HG03159 (cell line): ENCODE results near the gene TNIK.

ENCODE experiments used
- ATAC-seq: cut with Tn5 transposase; IDR thresholded peaks from one replicate; pipeline ENCODE4 v1.9.1; 2021; ENCODE audit warnings: mild to moderate bottlenecking, moderate library complexity; ENCODE audit not compliant: unreplicated experiment

The TNIK gene

DNA sequence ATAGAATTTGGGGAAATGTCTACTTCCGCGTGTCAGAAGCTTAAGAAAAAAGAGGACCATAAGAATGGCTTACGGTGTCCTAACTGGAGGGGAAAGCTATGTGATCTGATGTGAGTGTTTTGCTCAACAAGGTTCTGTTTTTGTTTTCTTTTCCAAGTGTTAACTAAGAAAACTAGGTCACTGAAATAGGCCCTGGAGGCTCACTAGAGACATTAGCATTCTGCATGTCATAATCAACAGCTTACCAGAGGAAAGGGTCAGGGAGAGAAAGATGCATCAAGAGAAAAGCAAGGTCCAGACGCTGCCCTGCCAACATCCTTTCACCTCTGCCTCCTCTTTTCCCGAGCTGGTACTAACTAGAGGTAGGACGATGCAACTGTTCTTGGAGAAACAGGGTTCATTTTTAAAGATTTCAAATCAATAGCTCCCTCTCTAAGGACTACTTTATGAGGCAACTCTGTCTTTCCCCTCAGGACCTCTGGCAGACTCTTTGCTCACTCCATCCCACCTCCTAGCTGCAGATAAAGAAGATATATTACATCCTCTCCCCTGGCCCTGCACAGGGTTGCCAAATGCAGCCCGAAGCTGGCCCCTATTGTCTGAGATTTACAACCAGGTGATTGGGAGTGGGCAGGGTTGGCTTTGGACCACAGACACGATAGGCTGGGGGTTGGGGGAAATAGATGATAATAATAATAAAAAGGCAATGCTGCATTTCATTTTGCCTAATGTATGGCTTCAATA lies 223.8 kb downstream of the TNIK start:
- no peak for ATAC-seq

DNA sequence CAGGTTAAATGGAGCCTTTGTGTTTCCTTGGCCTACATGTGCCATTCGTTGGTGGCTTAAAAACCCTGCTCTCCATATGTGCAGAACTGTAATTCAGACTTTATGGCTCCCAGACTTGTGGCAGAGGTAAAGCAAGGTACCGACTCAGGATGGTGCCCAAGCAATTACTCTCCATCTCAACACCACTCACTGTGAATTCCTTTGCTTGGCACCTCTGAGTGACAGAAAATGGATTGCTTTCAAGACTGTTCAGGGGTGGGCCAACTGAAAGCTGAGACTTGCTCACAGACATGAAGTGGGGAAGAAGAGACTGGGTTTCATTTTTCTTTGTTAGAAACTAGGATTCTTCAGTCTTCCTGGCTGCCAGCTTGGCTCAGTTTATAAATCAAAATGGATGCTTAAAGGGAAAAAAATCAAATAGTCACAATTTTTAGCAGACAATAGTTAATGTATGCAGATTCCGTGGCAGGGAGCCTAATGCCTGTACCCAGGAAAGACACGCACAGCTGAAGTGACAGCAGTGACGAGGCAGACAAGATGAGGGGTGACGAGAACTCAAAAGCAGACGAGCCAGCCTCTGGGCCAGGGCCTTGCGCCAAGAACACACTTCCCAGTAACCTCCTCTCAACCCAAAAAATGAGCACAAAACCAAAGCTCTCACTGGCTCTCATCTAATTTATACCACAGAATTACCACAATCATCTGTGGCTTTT lies 225.8 kb downstream of the TNIK start:
- no peak for ATAC-seq

- no peak for ATAC-seq
Measured at GRCh38 chr3:171231361-171231760, 228.8 kb downstream of the TNIK start.

- ATAC-seq, result no peak
Measured at GRCh38 chr3:171230865-171231264, 229.3 kb downstream of the TNIK start.

GRCh38 chr3:171229173-171229572 lies 231.0 kb downstream of the TNIK start:
- ATAC-seq, result no peak

DNA sequence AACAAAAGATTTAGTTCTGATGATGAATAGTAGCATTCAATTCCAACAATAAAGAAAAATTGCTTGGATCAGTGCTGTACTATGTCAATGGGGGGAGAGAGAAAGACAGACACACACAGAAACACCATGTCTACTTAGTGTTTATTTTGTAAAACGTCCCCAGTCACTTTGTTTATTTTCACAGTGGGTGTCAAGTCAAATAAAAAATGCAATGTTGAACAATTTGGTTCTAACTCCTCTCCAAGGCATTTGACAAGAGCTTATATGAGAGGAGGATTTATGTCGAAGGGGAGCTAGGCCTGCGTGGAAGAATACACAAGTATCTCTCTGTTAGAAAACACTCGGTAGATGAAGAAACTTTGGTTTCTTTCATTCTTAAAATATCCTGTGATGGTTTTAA lies 232.0 kb downstream of the TNIK start:
- ATAC-seq, result no peak

DNA sequence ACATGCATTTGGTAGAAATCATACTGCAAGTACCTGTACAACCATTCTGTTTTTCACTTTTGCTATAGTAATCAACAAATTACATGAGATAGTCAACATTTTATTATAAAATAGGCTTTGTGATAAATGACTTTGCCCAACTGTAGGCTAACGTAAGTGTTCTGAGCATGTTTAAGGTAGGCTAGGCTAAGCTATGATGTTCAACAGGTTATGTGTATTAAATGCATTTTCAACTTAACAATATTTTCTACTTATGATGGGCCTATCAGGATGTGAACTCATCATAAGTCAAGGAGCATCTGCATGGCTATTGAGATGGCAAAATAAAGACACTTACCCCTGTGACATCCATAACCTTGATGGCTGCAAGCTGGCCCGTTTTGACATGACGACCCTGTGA lies 232.4 kb downstream of the TNIK start:
- ATAC-seq, result no peak

DNA sequence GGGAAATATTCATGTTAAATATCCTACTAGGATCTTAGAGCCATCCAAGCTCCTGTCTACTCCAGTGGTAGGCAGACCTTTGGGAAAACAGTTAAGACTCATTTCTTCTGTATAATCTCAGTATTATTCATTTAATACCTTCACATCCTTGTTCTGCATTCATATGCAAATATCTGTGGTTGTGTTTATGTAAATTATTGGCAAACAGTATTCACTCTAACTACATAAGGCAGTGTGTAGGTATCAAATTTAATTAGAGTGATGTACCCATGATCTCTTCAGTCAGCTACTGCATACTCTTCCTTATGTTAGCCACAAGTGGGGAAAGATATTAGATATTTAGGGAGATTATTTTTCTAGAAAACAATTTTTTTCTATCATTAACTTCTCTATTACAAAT lies 232.8 kb downstream of the TNIK start:
- no peak for ATAC-seq

- no peak for ATAC-seq
Measured at GRCh38 chr3:171226794-171227193, 233.4 kb downstream of the TNIK start.

GRCh38 chr3:171225708-171226107 lies 234.5 kb downstream of the TNIK start:
- ATAC-seq, result no peak

DNA sequence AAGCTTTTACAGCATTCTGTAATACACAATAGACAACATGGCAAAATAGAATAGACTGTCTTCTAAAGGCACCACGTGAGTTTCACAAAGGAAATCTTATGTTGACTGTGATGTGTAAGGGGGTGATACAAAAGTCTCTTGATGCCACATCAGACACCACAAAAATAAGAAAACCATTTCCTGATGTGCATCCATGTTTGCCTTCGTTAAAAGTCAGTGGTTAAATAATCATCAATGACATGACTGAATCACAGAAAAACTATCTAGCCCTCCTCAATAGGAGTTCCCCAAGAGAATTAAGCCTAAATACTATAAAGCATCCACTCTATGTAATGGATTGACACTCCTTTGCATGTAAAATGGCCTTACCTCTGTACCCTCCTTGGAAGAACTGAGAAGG lies 235.0 kb downstream of the TNIK start:
- no peak for ATAC-seq

DNA sequence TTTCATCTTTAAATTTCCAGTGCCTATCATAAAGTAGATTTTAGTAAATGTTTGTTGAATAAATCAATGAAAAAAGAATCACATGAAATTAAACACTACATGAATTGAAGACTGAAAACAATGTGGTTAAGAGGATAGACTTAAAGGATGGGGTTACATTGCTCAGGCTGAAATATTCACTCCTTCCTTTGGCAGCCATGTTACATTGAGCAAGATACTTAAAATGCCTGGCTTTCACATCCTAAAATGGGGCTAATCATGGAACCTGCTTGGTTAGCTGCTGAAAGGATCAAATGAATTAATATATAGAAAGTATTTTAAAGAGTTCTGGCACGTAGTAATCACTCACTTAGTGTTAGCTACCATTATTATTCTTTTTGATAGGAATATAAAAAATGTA lies 236.8 kb downstream of the TNIK start:
- no peak for ATAC-seq

DNA sequence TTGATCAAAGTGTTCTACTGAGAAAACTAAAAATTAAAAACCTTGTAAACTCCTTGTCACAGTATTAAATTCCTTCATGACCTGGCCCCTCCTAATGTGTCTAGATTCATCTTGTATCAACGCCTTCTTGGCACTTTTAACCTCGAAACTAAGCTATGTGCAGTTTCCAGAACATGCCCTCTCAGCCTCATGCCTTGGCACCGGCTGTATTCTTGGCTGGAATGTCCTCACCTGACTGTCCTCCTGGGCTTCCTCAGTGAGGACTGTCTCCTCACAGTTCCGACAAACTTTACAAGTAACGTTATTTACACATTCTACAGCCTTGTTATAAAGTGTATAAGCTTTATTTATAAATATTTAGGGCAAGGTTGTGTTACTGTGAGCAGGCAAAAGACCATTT lies 237.2 kb downstream of the TNIK start:
- no peak for ATAC-seq

DNA sequence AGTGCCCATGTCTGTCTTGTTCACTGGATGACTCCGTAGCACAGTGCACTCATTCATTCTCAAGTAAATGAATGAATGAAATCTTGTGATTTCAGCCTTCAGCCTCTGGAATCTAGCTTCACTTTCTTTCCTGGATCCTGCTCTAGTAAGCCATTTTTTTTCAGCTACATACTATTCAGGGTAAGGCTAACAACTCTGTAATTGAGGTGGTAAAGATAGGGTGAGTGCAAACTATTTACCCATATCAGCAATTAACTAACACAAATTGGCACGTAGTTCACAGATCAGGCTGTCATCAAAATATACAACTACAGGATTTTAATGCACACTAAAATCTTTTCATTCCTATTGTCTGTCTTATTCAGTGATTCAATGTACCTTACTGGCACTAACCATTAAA lies 238.6 kb downstream of the TNIK start:
- ATAC-seq, result no peak

- no peak for ATAC-seq
Measured at GRCh38 chr3:171221104-171221503, 239.1 kb downstream of the TNIK start.

GRCh38 chr3:171219258-171219657 lies 240.9 kb downstream of the TNIK start:
- no peak for ATAC-seq

DNA sequence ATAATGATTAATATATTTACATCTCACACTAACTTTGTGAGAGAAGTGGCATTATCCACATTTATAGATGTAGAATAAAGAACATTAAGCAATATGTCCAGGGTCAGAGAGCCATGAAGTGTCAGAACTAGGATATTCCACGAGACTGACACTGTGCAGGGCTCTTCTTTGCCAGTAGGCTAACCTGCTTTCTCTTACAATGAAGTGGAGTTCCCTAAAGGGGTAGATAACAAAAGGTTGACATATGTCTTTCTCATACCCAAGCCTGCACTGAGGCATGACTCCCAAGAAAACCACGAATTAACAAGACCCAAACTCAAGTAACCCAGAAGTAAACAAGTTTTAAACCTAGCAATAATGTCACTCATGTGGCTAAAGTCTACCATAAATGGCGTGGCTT lies 242.1 kb downstream of the TNIK start:
- no peak for ATAC-seq

- no peak for ATAC-seq
Measured at GRCh38 chr3:171213907-171214306, 246.3 kb downstream of the TNIK start.

DNA sequence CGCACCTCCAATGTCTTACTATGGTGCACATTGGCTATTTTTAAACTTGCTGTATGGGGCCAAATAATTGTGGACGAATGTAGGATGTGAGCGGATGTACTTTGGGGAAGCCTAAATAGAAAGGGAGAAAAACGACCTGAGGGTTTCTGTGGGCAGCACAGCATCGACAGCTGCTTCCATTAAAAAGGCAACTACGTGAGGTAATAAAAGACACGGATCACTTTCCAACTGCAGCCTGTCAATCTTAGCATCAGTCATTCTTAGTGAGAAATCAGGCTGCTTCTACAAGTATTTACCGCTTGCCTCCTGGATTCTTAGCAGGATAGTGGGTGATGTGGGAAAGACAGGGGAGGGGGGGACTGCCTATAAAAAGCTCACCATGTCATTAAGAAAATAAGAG lies 247.0 kb downstream of the TNIK start:
- no peak for ATAC-seq

DNA sequence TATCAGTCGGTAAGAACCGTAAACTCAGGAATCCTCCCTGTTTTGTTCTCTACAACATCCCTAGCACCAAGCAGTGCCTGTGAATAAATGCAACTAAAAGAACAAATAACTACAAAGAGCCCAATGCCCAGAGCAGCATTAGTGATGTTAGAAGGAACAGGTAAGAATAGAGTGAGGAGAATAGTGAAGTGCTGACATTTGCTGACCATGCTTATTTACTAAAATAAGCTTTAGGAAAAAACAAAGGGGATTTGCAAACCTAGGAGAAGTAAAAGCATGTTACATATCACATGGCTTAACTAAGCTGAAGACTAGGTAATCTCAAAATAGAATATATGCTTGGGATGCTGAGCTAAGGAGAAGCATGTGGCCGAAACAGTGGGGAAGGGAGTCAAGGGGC lies 247.6 kb downstream of the TNIK start:
- no peak for ATAC-seq

GRCh38 chr3:171206283-171206682 lies 253.9 kb downstream of the TNIK start:
- no peak for ATAC-seq

DNA sequence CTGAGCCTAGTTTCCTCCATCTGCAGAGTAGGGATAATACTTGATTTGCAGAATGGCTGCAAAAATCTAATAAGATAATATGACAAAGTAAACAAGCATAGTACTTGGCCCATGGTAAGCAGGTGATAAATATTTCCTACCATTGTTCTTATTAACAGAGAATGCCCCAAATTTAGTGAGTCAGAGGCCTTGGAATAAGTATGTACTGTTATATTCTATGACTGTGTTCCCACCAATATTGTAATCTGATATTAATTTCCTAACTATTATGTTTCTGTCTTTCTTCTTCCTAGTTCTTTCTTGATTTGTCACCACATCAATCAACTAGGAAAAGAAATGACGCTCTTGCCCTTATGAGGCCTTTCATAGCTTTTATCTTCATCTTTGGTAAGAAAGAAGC lies 255.3 kb downstream of the TNIK start:
- no peak for ATAC-seq

DNA sequence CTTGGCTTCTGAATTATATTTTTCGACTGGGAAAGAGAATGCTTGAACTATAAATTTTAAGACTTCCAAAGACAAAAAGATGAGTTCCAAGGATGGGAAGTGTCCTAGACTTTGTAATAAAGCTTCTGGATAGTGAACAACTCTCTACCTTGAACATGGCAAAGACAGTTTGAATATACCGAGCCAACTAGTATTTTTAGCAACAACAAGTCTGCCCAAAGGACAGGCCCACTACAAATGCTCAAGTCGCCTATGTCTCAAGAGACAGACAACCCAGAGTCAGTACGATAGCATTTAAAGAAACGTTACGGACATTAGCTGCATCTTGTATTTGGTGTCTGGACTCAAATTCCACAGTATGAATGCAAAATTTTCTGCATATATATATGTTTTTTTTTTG lies 258.4 kb downstream of the TNIK start:
- no peak for ATAC-seq
